Measurements from ENCODE around the gene CES4A. TPM values are rescaled to one million over a fixed set of nuclear protein-coding genes. Genes with fewer than 3 reads are reported as not detected.

The CES4A gene
- polyA plus RNA-seq, 1 experiment: 4.5 TPM

DNA sequence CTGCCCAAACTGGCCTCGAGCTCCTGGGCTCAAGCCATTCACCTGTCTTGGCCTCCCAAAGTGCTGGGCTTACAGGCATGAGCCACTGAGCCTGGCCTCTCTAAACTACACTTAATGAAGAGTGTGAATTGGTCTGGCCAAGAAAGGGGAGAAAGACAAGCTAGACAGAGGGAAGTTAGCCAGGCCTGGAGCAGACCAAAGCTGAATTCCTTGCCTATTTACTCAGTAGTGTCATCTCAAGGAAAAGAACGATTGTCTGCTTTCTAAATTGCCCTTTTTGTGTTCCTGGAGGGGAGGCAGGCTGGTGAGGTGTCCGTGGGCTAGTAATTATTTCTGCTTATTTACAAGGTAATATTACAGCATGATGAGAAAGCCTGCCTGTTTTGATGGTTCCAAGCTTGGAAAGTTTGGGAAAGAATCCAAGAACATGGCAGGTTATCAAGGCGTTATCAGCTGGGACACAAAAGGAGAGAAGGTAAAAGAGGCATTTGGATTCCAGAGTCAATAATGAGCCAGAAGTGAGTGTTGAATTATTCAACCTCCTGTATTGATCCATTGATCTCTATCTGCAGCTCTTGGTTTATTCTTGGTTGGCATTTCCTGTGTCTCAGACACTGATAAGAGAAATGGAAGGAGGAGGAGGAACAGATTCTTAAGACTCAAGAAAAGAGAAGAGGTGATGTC is 34.3 kb downstream of the CES4A start:
- CTCF ChIA-PET: interaction anchor here (0.6 to 9.2 kb wide), 4 partner anchors 60 to 163 kb away, joined by 3 to 118 read pairs (median 8); no protein-coding TSS in a partner anchor
- POLR2A ChIA-PET: no interaction called here
- Histone ChIP-seq H3K27me3 (ENCODE audit: control insufficient read depth, insufficient read depth, low read length) (no peaks in the 10 kb centered on the region), H3K36me3 (ENCODE audit: control insufficient read depth, insufficient read depth, low read length) (no peaks in the 10 kb centered on the region), H3K4me3 (ENCODE audit: low read depth, low read length) (no peak overlapping the region)
- no peak for DNase-seq (ENCODE audit: low read depth)
- TF ChIP-seq, protein P1, sequence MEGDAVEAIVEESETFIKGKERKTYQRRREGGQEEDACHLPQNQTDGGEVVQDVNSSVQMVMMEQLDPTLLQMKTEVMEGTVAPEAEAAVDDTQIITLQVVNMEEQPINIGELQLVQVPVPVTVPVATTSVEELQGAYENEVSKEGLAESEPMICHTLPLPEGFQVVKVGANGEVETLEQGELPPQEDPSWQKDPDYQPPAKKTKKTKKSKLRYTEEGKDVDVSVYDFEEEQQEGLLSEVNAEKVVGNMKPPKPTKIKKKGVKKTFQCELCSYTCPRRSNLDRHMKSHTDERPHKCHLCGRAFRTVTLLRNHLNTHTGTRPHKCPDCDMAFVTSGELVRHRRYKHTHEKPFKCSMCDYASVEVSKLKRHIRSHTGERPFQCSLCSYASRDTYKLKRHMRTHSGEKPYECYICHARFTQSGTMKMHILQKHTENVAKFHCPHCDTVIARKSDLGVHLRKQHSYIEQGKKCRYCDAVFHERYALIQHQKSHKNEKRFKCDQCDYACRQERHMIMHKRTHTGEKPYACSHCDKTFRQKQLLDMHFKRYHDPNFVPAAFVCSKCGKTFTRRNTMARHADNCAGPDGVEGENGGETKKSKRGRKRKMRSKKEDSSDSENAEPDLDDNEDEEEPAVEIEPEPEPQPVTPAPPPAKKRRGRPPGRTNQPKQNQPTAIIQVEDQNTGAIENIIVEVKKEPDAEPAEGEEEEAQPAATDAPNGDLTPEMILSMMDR (IDR thresholded peaks at IDR 0.05; ENCODE audit: insufficient read depth, low read depth, low read length): no peak

DNA sequence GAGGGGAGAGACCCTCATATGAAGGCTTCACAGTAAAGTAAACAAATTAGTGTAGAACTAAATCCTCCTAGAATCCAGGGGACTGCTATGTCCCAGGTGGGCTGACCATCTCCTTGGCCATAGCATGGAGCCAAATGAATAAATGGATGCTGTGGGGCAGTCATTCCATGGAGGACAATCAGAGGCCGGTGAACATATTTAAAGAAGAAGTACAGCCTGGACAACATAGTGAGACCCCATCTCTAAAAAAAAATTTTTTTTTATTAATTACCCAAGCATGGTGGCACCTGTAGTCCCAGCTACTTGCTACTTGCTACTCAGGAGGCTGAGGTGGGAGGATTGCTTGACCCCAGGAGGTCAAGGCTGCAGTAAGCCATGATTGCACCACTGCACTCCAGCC is 35.3 kb downstream of the CES4A start:
- no peak for DNase-seq (ENCODE audit: low read depth)
- ChIA-PET POLR2A (no interaction called here), CTCF (interaction anchor here (9.2 kb wide), 1 partner anchor 132 kb away, joined by 118 read pairs; no protein-coding TSS in a partner anchor)
- no peaks in the 10 kb centered on the region for H3K27me3 ChIP-seq (ENCODE audit: control insufficient read depth, insufficient read depth, low read length)
- TF ChIP-seq, protein P1 (IDR thresholded peaks at IDR 0.05; ENCODE audit: insufficient read depth, low read depth, low read length): no peak
- no peak overlapping the region for H3K4me3 ChIP-seq (ENCODE audit: low read depth, low read length)
- no peaks in the 10 kb centered on the region for H3K36me3 ChIP-seq (ENCODE audit: control insufficient read depth, insufficient read depth, low read length)

DNA sequence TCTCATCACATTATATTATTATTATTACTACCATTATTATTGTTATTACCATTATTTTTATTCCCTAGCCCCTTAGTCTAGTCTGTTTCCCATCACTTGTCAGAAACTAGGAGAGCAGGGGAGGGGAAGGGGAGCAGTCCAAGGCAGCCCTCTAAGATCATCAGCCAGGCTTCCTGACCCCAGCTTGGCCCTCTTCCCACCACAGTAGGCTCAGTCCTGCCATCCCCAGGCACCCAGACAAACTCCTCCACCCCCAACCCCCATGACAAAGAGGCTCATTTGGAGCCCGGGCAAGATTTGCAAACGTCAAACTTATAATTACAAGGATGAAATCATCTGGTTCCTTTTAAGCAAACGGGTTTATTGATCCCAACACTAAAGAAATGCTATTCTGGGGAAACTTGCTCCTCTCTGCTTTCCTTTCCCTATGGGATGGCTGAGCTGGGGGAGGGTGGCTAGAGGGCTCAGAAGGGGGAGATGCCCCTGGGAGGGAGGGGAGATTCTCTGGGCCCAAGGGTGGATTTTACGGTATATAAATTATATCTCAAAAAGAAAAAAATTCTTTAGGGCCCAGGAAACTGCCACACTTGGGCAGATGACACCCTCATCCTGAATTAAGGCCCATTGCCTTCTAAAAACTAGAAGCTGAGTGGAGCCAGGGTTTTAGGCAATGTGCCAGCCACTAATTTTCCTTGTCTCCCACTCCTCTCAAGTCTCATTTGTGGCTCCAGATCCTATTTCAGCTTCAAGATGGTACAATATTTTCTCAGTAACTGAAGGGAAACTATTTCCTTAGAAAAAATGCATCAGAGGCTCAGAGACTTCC is 36.2 kb downstream of the CES4A start:
- TF ChIP-seq, protein P1 (IDR thresholded peaks at IDR 0.05; ENCODE audit: insufficient read depth, low read depth, low read length): no peak
- no peaks in the 10 kb centered on the region for H3K36me3 ChIP-seq (ENCODE audit: control insufficient read depth, insufficient read depth, low read length)
- CTCF ChIA-PET: interaction anchor here (0.8 to 9.2 kb wide), 4 partner anchors 12 to 132 kb away, joined by 3 to 118 read pairs (median 6); no protein-coding TSS in a partner anchor
- no peaks in the 10 kb centered on the region for H3K27me3 ChIP-seq (ENCODE audit: control insufficient read depth, insufficient read depth, low read length)
- no peak for DNase-seq (ENCODE audit: low read depth)
- H3K4me3 ChIP-seq (ENCODE audit: low read depth, low read length): no peak overlapping the region
- POLR2A ChIA-PET: no interaction called here

DNA sequence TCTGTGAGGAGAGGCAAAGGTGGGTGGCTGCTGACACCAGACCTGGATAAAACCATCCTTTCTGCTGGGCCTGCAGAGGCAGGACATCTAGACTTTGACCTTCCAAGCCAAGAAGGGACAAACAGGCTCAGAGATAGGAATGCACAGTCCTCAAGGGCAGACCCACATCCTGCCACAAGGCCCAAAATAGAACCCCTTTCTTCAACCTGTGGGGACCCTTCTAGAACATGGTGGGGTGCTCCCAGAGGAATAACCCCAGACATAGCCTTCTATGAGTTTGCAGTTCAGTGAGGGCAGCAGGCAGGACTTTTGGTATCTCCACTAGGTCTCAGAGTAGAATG is 36.8 kb downstream of the CES4A start:
- H3K27me3 ChIP-seq (ENCODE audit: control insufficient read depth, insufficient read depth, low read length): no peaks in the 10 kb centered on the region
- CTCF ChIA-PET: interaction anchor here (0.8 to 1.7 kb wide), 3 partner anchors 12 to 130 kb away, joined by 3 to 7 read pairs (median 5); no protein-coding TSS in a partner anchor
- TF ChIP-seq, protein P1 (IDR thresholded peaks at IDR 0.05; ENCODE audit: insufficient read depth, low read depth, low read length): no peak
- POLR2A ChIA-PET: no interaction called here
- H3K36me3 ChIP-seq (ENCODE audit: control insufficient read depth, insufficient read depth, low read length): no peaks in the 10 kb centered on the region
- H3K4me3 ChIP-seq (ENCODE audit: low read depth, low read length): no peak overlapping the region
- no peak for DNase-seq (ENCODE audit: low read depth)

DNA sequence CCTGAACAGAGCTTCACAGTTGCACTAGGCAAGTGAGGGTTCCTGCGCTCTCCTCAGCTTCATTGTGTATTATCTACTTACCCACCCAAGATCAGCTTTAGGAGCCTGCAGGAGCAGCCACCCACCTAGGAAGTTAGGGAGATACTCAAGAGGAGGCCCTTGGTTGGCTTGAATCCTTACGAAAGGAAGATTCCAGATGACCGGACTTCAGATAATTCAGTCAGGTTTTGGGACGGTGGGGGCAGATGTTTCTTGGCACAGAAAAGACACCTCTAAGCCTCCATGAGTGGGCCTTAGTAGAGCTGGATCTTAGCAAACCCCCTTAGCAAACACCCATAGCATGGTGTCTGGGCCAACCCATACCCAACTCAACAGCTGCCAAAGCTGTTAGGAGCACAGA is 38.2 kb downstream of the CES4A start:
- no peak for DNase-seq (ENCODE audit: low read depth)
- H3K36me3 ChIP-seq (ENCODE audit: control insufficient read depth, insufficient read depth, low read length): no peaks in the 10 kb centered on the region
- ChIA-PET POLR2A (no interaction called here), CTCF (interaction anchor here (1.0 to 5.8 kb wide), 6 partner anchors 9 to 131 kb away, joined by 3 to 26 read pairs (median 3); no protein-coding TSS in a partner anchor)
- no peaks in the 10 kb centered on the region for H3K27me3 ChIP-seq (ENCODE audit: control insufficient read depth, insufficient read depth, low read length)
- H3K4me3 ChIP-seq (ENCODE audit: low read depth, low read length): no peak overlapping the region
- TF ChIP-seq, protein P1 (IDR thresholded peaks at IDR 0.05; ENCODE audit: insufficient read depth, low read depth, low read length): no peak
